Suppressor macrophage (primary cell): ENCODE data around the gene GPR173.

Experiments
- DNase-seq, 4 experiments: peaks; one replicate each; pipeline ENCODE4 v3.0.0-alpha.2; 2020 to 2022
- total RNA-seq, 17 experiments: gene quantifications; one replicate each; lab custom pipeline; 2026; ENCODE audit warnings: mixed read lengths in 6 of 17, inconsistent platforms in 3 of 17; lab: John Stamatoyannopoulos, UW

GPR173 gene
- 0 to 0.88 (median 0.09) reads per million in 17 experiments for total RNA-seq

- peak in 1 of 4 experiments; percentile 6 for DNase-seq
Measured at GRCh38 chrX:53048169-53049126, at the start of gene GPR173. Gene GPR173, plus strand, starts transcription at chrX:53048789. Its CDS starts 27,833 bp downstream, at chrX:53076622.

- no peak for DNase-seq
Measured at GRCh38 chrX:53000447-53001135, 48.0 kb upstream of the GPR173 start.

DNA sequence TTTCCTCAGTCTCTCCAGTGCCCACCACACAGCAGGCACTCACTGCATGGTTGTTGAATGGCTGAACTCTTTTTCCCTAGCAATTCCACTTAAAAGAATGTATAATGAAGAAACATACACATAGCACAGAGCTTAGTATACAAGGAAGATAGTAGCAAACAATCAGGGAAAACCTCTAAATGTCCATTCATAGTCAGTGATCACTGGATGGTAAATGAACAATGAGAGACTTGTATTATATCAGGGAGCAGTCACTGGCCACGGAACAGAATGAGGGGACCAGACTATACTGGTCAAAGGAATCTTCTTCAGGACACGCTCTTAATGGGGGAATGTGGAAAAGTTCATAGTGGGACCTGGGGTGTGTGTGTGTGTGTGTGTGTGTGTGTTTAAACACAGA is 46.6 kb upstream of the GPR173 start:
- DNase-seq, result no peak

GRCh38 chrX:53003111-53003510 is 45.5 kb upstream of the GPR173 start:
- DNase-seq, result no peak

DNA sequence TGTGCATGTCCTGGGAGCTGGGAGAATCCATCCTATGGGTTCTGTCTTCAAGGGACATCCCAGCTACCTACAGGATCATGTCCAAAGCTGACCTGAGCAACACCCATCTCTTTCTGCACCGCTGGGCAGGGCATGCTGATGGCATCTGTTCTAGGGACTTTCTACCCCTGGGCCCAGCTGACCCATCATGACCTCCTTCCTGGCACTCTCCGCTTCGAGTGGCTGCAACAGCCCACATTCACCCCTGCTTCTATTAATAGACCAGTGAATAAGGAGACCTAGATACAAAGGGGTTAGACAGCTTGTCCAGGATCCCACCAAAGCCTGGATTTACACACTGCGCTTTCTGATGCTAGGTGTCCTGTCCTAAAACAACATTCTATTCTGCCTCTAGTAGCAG is 44.6 kb upstream of the GPR173 start:
- no peak for DNase-seq

- DNase-seq, result no peak
Measured at GRCh38 chrX:53004811-53005210, 43.8 kb upstream of the GPR173 start.

GRCh38 chrX:53005327-53005726 is 43.3 kb upstream of the GPR173 start:
- peak in 3 of 4 experiments; percentile 7 to 26 (median 16) for DNase-seq

GRCh38 chrX:53009032-53009431 is 39.6 kb upstream of the GPR173 start:
- no peak for DNase-seq

- DNase-seq, result no peak
Measured at GRCh38 chrX:53013291-53013690, 35.3 kb upstream of the GPR173 start.

DNA sequence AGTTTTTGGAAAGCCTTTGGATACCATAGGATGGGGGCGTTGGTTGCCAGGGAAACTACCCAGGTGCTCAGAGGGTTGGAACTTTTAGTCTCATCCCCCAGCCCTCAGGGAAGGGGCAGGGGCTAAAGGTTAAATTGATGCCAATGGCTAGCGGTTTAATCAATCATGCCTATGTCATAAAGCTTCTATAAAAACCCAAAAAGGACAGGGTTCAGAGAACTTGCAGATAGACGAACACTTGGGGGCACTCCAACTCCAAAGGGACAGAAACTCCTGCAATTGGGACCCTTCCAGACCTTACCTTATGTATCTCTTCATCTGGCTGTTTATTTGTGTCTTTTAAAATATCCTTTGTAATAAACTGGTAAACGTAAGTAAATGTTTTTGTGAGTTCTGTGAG is 30.0 kb upstream of the GPR173 start:
- no peak for DNase-seq

DNA sequence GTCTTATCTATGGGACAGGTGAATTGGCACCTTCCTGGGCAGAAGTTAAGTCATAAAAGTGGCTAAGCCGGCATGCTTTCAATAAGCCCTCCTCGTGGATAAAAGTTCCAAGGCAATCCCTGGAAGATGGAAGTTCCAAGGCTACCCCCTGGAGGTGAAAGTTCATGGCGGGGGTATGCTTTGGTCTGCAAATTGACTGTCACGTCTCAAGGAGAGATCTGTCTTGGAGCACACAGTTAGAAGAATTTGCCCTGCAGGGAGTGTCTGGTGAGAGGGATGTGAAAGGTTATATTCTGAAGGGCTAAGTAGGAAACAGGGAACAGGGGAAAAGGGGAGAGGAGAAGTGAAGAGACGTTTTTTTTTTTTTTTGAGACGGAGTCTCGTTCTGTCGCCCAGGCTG is 26.2 kb upstream of the GPR173 start:
- no peak for DNase-seq

GRCh38 chrX:53028678-53029077 is 19.9 kb upstream of the GPR173 start:
- no peak for DNase-seq

DNA sequence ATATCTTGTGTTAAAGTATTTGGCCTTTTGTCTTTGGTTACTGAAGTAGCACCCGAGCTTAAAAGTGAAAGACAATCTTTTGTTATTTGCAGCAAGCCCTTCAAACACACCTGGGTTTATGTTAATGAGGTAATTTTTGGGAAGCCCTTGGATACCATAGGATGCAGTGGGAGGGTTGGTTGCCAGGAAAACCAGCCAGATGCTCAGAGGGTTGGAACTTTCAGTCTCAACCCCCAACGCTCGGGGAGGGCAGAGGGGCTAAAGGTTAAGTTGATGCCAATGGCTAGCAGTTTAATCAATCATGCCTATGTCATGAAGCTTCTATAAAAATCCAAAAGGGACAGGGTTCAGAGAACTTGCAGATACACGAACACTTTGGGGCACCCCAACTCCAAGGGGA is 17.2 kb upstream of the GPR173 start:
- DNase-seq, result no peak

- no peak for DNase-seq
Measured at GRCh38 chrX:53036149-53036548, 12.4 kb upstream of the GPR173 start.

DNA sequence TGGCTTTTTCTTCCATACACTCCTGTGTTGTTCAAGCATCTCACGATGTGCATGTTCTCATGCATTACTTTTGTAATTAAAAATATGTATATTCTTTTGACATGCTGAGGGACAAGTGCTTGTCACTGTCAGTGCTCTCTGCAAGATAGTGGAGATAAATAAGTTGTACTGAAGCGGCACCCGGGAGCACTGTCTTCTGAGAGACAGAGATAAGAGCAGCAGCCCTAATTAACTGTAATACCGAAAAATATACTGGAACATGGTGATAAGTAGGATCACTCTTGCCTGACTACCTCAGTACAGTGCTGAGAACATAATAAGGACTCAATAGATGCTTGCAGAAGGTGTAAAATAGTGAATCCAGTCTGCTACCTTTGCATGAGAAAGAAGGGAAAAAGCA is 9.4 kb upstream of the GPR173 start:
- no peak for DNase-seq

DNA sequence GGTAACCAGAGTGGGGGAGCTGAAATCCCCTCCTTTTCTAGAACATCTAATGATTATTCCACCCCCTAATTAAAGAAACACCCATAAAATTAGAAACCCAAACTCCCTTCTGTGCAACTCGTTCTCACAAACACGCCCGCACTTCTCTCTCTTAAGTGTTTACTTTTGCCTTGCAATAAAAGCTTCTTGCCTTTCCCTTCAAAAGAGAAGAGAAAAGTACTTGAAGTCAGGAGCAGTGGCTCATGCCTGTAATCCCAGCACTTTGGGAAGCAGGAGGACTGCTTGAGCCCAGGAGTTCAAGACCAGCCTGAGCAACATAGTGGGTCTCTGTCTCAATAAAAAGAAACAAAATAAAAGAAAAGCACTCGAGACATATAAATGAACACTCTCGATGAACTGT is 3.6 kb upstream of the GPR173 start:
- DNase-seq, result no peak

GRCh38 chrX:53047228-53047627 is 1.4 kb upstream of the GPR173 start:
- DNase-seq, result no peak

DNA sequence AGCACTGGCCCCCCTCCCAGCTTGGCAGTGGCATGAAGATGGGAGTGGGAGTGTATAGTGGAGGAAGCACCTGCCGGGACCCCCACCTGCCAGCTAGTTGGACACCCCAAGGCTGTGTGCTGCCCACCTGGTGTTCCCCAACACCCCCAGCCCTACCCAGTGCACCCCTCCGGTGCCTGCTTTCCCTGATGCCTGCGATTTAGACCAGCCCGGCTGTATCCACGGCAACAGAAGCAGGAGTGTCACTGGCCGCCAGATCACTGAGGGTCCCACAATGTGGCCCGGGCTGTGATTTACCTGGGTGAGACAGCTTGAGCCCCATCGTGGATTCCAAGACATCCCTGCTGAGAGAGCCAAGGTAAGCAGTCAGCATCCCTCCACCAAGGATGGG is 533 bp downstream of the GPR173 start:
- DNase-seq, result no peak

DNA sequence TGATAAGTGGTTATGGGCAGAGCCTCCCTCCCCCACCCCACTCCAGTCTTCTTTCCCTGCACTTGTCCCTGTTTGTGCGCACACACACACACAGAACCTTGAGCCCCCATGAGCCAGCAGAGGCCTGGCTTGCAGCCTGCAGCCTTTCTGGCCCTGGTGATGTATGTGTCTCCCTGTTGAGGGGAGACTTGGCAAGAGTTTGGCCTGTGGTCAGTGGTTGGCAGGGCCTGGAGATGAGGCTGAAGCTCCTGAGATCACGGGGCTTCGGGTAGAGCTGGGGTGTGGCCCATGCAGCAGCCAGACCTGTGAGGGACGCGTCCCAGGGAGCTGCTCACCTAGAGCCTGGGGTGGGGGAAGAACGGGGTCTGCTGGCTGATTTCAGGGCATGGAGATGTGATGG is 2.3 kb downstream of the GPR173 start:
- no peak for DNase-seq

DNA sequence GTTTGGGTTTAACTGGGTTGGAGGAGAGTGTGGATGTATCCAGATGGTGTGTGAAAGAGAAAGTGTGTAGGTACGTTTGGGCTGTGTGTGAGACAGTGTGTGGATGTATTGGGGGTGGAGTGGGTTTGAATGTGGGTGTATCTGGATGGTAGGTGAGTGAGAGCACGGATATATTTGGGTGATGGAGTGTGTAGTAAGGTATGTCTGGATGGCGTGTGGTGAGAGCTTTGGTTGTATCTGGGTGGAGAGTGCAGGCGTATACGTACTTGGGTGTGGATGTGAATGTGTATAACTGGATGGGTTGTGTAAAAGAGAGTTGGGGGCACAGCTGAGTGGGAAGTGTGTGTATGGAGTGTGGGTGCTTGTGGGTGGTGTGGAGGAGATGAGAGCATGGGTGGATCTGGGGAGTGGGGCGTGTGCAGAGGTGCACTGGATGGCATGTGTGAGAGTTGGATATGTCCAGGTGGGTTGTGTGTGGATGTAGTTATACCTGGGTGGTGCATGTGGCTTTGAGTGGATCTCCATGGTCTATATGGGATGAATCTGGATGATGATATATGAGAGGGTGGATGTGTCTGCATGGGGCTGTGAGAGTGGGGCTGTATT is 6.8 kb downstream of the GPR173 start:
- DNase-seq, result no peak

DNA sequence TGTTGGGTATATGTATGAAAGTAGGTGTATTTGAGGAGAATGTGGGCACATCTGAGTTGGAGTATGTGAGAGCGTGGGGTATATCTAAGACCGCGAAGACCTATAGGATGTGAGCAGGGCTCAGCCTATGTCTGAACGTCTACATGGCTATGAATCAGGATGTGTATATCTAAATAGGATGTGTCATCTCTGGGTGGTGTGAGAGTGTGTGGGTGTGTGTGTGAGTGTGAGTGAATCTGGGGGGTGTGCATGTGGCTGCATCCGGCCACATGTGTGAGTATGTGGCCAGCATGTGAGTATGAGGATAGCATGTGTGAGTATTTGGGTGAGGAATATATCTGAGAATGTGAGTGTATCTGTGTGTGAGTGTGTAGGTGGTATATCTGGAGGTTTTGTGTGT is 7.7 kb downstream of the GPR173 start:
- DNase-seq, result no peak

- no peak for DNase-seq
Measured at GRCh38 chrX:53065104-53065503, 16.5 kb downstream of the GPR173 start.

- no peak for DNase-seq
Measured at GRCh38 chrX:53071064-53071463, 22.5 kb downstream of the GPR173 start.
